Mesendoderm (in vitro differentiated cells): ENCODE measurements around the gene TFR2.

ENCODE experiments used
- DNase-seq: peaks from one replicate; pipeline ENCODE4 v3.0.0; 2013
- H2AK5ac ChIP-seq: 2 replicates; pipeline ENCODE4 v1.6.1; 2013; ENCODE audit warnings: low read length, inconsistent platforms
- H2BK120ac ChIP-seq: 2 replicates; pipeline ENCODE4 v1.6.1; 2013; ENCODE audit warnings: low read depth, mild to moderate bottlenecking, low read length, moderate library complexity, mixed read lengths
- H2BK15ac ChIP-seq: replicated peaks from 2 replicates; pipeline ENCODE4 v1.6.1; 2013; ENCODE audit warnings: low read depth, mild to moderate bottlenecking, moderate library complexity
- H2BK5ac ChIP-seq: 2 replicates; pipeline ENCODE4 v1.6.1; 2013; ENCODE audit warnings: low read length, inconsistent platforms
- H3K18ac ChIP-seq: 2 replicates; pipeline ENCODE4 v1.6.1; 2013; ENCODE audit warnings: mild to moderate bottlenecking, low read length, mixed read lengths
- H3K23ac ChIP-seq: one replicate; pipeline ENCODE4 v1.6.1; 2013; ENCODE audit warnings: low read length
- H3K27ac ChIP-seq: 2 replicates; pipeline ENCODE4 v1.5.1; 2013; ENCODE audit warnings: low read depth, mild to moderate bottlenecking, inconsistent platforms, low read length, moderate library complexity
- H3K27me3 ChIP-seq: 2 replicates; pipeline ENCODE4 v1.6.1; 2013; ENCODE audit warnings: low read length, control low read depth, mild to moderate bottlenecking, inconsistent platforms; ENCODE audit not compliant: insufficient read depth, poor library complexity
- H3K36me3 ChIP-seq: 2 replicates; pipeline ENCODE4 v1.6.1; 2013; ENCODE audit warnings: low read length, inconsistent platforms; ENCODE audit not compliant: control insufficient read depth, insufficient read depth
- H3K4ac ChIP-seq: one replicate; pipeline ENCODE4 v1.6.1; 2013; ENCODE audit warnings: low read depth, mild to moderate bottlenecking, low read length, moderate library complexity
- H3K4me1 ChIP-seq: 2 replicates; pipeline ENCODE4 v1.6.1; 2013; ENCODE audit warnings: low read depth, low read length, inconsistent platforms; ENCODE audit not compliant: control insufficient read depth
- H3K4me2 ChIP-seq: 2 replicates; pipeline ENCODE4 v1.6.1; 2013; ENCODE audit warnings: low read length
- H3K4me3 ChIP-seq: 2 replicates; pipeline ENCODE4 v1.5.1; 2013; ENCODE audit warnings: mild to moderate bottlenecking, low read length
- H3K56ac ChIP-seq: one replicate; pipeline ENCODE4 v1.6.1; 2013; ENCODE audit warnings: low read length
- H3K79me1 ChIP-seq: 2 replicates; pipeline ENCODE4 v1.6.1; 2013; ENCODE audit warnings: low read length, inconsistent platforms
- H3K79me2 ChIP-seq: 2 replicates; pipeline ENCODE4 v1.6.1; 2013; ENCODE audit warnings: mild to moderate bottlenecking, low read length; ENCODE audit not compliant: control insufficient read depth, insufficient read depth
- H3K9ac ChIP-seq: 2 replicates; pipeline ENCODE4 v1.6.1; 2013; ENCODE audit warnings: low read length, inconsistent platforms
- H4K5ac ChIP-seq: one replicate; pipeline ENCODE4 v1.6.1; 2013; ENCODE audit warnings: low read length
- H4K8ac ChIP-seq: one replicate; pipeline ENCODE4 v1.6.1; 2013; ENCODE audit warnings: low read depth, mild to moderate bottlenecking, control low read depth, low read length, moderate library complexity
- WGBS: extraction: QIAGEN DNeasy Blood & Tissue Kit; methylation state at CpG from one replicate; pipeline ENCODE4 v1.1.7; 2013; ENCODE audit warnings: low lambda C conversion rate, missing lambda C conversion rate; ENCODE audit not compliant: insufficient coverage; ENCODE audit errors: extremely low coverage; 5-methylcytosine and 5-hydroxymethylcytosine counted together

Gene TFR2

GRCh38 chr7:100679927-100680575 lies 38.7 kb upstream of the TFR2 start:
- no peak overlapping the region for H3K27ac ChIP-seq
- no CpG with 5 or more reads among the region's 13 CpGs for WGBS

GRCh38 chr7:100679129-100679926 lies 38.0 kb upstream of the TFR2 start:
- Histone ChIP-seq H3K4me1 (no peaks in the 10 kb centered on the region), H2BK15ac (no peak overlapping the region), H3K27ac (no peak overlapping the region), H3K23ac (no peak overlapping the region), H3K36me3 (peaks cover 13% of the 10 kb centered on the region), H4K8ac (no peak overlapping the region), H3K9ac (no peak overlapping the region), H3K79me1 (peaks cover 5% of the 10 kb centered on the region), H3K4me2 (no peak overlapping the region), H3K4ac (no peak overlapping the region), H3K56ac (no peak overlapping the region), H3K4me3 (no peak overlapping the region), H2AK5ac (no peak overlapping the region), H4K5ac (no peak overlapping the region), H3K79me2 (peaks cover 4% of the 10 kb centered on the region), H3K18ac (no peak overlapping the region), H2BK120ac (no peak overlapping the region), H2BK5ac (no peak overlapping the region), H3K27me3 (no peaks in the 10 kb centered on the region)
- no peak for DNase-seq
- WGBS = no CpG with 5 or more reads among the region's 13 CpGs

More at GRCh38 chr7:100679927-100680575, 38.7 kb upstream of the TFR2 start:
- Histone ChIP-seq H3K56ac (no peak overlapping the region), H2AK5ac (no peak overlapping the region), H3K4me1 (no peaks in the 10 kb centered on the region), H3K4me2 (no peak overlapping the region), H2BK5ac (no peak overlapping the region), H3K27me3 (no peaks in the 10 kb centered on the region), H3K79me2 (no peaks in the 10 kb centered on the region), H3K23ac (no peak overlapping the region), H4K5ac (no peak overlapping the region), H3K36me3 (peaks cover 15% of the 10 kb centered on the region), H3K4ac (no peak overlapping the region), H3K4me3 (no peak overlapping the region), H4K8ac (no peak overlapping the region), H2BK15ac (no peak overlapping the region), H3K18ac (no peak overlapping the region), H3K9ac (no peak overlapping the region), H3K79me1 (peaks cover 3% of the 10 kb centered on the region), H2BK120ac (no peak overlapping the region)
- DNase-seq = no peak

DNA sequence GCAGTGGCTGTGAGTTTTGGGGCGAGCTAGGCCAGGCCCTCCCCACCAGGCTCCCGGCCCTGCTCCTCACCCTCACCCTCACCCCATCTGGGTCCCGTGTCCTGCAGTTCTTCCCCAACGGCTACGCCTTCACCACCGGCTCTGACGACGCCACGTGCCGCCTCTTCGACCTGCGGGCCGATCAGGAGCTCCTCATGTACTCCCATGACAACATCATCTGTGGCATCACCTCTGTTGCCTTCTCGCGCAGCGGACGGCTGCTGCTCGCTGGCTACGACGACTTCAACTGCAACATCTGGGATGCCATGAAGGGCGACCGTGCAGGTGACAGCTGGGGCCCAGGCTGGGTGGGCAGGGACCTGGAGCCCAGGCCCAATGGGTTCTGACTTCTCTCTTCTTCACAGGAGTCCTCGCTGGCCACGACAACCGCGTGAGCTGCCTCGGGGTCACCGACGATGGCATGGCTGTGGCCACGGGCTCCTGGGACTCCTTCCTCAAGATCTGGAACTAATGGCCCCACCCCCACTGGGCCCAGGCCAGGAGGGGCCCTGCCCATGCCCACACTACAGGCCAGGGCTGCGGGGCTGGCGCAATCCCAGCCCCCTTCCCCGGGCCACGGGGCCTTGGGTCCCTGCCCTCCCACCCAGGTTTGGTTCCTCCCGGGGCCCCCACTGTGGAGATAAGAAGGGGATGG lies 37.1 kb upstream of the TFR2 start:
- Histone ChIP-seq H2BK15ac (no peak overlapping the region), H2AK5ac (no peak overlapping the region), H2BK5ac (no peak overlapping the region), H3K18ac (no peak overlapping the region), H3K79me2 (peaks cover 4% of the 10 kb centered on the region), H3K36me3 (peaks cover 13% of the 10 kb centered on the region), H3K4me1 (no peaks in the 10 kb centered on the region), H4K5ac (no peak overlapping the region), H3K56ac (no peak overlapping the region), H3K27me3 (no peaks in the 10 kb centered on the region), H2BK120ac (no peak overlapping the region), H3K4me3 (no peak overlapping the region), H3K4me2 (no peak overlapping the region), H3K27ac (no peak overlapping the region), H3K79me1 (peaks cover 5% of the 10 kb centered on the region), H3K4ac (no peak overlapping the region), H4K8ac (no peak overlapping the region), H3K9ac (no peak overlapping the region), H3K23ac (no peak overlapping the region)
- no peak for DNase-seq
- no CpG with 5 or more reads among the region's 35 CpGs for WGBS

GRCh38 chr7:100677308-100678267 lies 36.2 kb upstream of the TFR2 start:
- Histone ChIP-seq H3K79me2 (peaks cover 4% of the 10 kb centered on the region), H3K27me3 (no peaks in the 10 kb centered on the region), H2AK5ac (no peak overlapping the region), H3K56ac (no peak overlapping the region), H4K5ac (no peak overlapping the region), H3K4me2 (no peak overlapping the region), H2BK5ac (no peak overlapping the region), H2BK120ac (no peak overlapping the region), H3K4ac (no peak overlapping the region), H3K23ac (no peak overlapping the region), H4K8ac (no peak overlapping the region), H3K18ac (no peak overlapping the region), H3K4me3 (no peak overlapping the region), H3K27ac (no peak overlapping the region), H3K4me1 (no peaks in the 10 kb centered on the region), H3K79me1 (peaks cover 5% of the 10 kb centered on the region), H3K36me3 (peaks cover 9% of the 10 kb centered on the region), H2BK15ac (no peak overlapping the region), H3K9ac (no peak overlapping the region)
- no peak for DNase-seq
- WGBS = no CpG with 5 or more reads among the region's 36 CpGs

DNA sequence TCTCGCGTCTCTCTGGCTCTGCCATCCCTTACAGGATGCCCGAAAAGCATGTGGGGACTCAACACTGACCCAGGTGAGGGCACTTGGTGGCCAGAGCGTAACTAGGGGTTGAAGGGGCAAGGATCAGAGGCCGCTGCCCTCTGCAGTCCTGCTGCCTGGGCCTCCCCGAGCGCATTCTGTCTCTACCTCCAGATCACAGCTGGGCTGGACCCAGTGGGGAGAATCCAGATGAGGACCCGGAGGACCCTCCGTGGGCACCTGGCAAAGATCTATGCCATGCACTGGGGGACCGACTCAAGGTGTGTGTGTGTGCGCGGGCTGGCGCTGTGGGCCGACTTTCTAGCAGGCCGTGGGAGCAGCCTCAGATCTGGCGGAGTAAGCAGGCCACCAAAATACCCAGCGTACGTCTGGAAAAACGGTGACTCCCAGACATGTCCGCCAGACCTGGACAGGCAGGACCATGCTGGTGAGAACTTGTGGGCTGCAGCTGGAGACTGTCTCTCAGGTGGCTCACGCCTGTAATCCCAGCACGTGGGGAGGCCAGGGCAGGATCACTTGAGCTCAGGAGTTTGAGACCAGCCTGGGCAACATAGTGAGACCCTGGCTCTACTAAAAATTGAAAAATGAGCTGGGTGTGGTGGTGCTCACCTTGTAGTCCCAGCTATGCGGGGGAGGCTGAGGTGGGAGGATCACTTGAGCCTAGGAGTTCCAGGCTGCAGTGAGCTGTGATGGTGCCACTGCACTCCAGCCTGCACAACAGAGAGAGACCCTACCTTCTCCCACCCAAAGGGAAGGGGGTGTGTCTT lies 35.4 kb upstream of the TFR2 start:
- H3K4ac ChIP-seq = no peak overlapping the region
- no peak overlapping the region for H3K9ac ChIP-seq
- H3K56ac ChIP-seq = no peak overlapping the region
- no peaks in the 10 kb centered on the region for H3K27me3 ChIP-seq
- WGBS = no CpG with 5 or more reads among the region's 23 CpGs
- no peak overlapping the region for H3K4me2 ChIP-seq
- H3K18ac ChIP-seq = no peak overlapping the region
- peaks cover 4% of the 10 kb centered on the region for H3K79me2 ChIP-seq
- H3K23ac ChIP-seq = no peak overlapping the region
- H3K36me3 ChIP-seq = peaks cover 9% of the 10 kb centered on the region
- H2AK5ac ChIP-seq = no peak overlapping the region
- DNase-seq = no peak
- H2BK120ac ChIP-seq = no peak overlapping the region
- no peak overlapping the region for H3K27ac ChIP-seq
- H3K4me1 ChIP-seq = no peaks in the 10 kb centered on the region
- H2BK5ac ChIP-seq = no peak overlapping the region
- H4K8ac ChIP-seq = no peak overlapping the region
- H3K79me1 ChIP-seq = peaks cover 5% of the 10 kb centered on the region
- H4K5ac ChIP-seq = no peak overlapping the region
- H2BK15ac ChIP-seq = no peak overlapping the region
- no peak overlapping the region for H3K4me3 ChIP-seq
